ENCODE results near the gene CBLL2.

Gene CBLL2, protein sequence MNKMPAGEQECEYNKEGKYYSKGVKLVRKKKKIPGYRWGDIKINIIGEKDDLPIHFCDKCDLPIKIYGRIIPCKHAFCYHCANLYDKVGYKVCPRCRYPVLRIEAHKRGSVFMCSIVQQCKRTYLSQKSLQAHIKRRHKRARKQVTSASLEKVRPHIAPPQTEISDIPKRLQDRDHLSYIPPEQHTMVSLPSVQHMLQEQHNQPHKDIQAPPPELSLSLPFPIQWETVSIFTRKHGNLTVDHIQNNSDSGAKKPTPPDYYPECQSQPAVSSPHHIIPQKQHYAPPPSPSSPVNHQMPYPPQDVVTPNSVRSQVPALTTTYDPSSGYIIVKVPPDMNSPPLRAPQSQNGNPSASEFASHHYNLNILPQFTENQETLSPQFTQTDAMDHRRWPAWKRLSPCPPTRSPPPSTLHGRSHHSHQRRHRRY

DNA sequence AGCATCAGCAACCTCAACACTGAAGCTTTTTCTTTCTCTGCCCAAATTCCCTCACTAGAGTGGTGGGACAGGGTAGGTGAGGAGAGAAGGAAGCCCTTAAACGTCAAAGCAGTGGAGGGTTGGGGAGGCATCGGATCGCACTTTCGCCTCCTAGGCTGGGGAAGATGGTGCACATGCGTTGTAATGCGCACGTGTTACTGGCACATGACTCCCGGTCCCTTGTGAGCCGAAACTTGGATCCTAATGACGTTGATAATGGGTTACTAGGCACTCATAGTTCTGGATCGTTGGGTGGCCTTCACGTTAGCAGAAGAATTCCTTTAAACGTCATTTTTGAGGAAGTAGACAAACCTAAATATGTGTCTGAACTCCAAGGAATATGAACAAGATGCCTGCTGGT, at the start of gene CBLL2:
Gene CBLL2, plus strand, starts transcription at position 301 of the 400 bp plus-strand sequence. Its CDS starts 79 bp downstream, at position 380.
- TF ChIP-seq, protein P1, sequence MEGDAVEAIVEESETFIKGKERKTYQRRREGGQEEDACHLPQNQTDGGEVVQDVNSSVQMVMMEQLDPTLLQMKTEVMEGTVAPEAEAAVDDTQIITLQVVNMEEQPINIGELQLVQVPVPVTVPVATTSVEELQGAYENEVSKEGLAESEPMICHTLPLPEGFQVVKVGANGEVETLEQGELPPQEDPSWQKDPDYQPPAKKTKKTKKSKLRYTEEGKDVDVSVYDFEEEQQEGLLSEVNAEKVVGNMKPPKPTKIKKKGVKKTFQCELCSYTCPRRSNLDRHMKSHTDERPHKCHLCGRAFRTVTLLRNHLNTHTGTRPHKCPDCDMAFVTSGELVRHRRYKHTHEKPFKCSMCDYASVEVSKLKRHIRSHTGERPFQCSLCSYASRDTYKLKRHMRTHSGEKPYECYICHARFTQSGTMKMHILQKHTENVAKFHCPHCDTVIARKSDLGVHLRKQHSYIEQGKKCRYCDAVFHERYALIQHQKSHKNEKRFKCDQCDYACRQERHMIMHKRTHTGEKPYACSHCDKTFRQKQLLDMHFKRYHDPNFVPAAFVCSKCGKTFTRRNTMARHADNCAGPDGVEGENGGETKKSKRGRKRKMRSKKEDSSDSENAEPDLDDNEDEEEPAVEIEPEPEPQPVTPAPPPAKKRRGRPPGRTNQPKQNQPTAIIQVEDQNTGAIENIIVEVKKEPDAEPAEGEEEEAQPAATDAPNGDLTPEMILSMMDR (IDR thresholded peaks at IDR 0.05; ENCODE audit: low read depth, low read length), result no peak
- no peak within 1 kb of the TSS for H3K4me3 ChIP-seq (ENCODE audit: low read depth, low read length)
- no peaks in the 10 kb centered on the region for H3K9me3 ChIP-seq (ENCODE audit: severe bottlenecking)
- no peak for DNase-seq
- no peaks in the 10 kb centered on the region for H3K36me3 ChIP-seq
- peaks cover 19% of the 10 kb centered on the region for H3K27me3 ChIP-seq (ENCODE audit: insufficient read depth, low read depth, severe bottlenecking)
- H3K27ac ChIP-seq, result no peak within 1 kb of the TSS

DNA sequence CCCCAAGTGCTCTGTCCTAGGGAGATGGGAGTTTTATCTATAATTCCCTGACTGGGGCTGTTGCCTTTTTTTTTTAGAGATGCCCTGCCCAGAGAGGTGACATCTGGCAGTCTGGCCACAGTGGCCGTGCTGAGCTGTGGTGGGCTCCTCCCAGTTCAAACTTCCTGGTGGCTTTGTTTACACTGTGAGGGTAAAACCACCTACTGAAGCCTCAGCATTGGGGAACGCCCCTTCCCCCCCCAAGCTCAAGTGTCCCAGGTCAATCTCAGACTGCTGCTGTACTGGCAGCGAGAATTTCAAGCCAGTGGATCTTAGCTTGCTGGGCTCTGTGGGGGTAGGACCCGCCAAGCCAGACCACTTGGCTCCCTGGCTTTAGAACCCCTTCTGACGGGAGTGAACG, 38.3 kb upstream of the CBLL2 start:
- no peaks in the 10 kb centered on the region for H3K9me3 ChIP-seq (ENCODE audit: severe bottlenecking)
- DNase-seq, result peak; percentile 12
- no peaks in the 10 kb centered on the region for H3K36me3 ChIP-seq
- TF ChIP-seq, protein P1 (IDR thresholded peaks at IDR 0.05; ENCODE audit: low read depth, low read length), result no peak
- H3K4me3 ChIP-seq (ENCODE audit: low read depth, low read length), result no peak overlapping the region
- H3K27ac ChIP-seq, result no peak overlapping the region
- H3K27me3 ChIP-seq (ENCODE audit: insufficient read depth, low read depth, severe bottlenecking), result peaks cover 6% of the 10 kb centered on the region

DNA sequence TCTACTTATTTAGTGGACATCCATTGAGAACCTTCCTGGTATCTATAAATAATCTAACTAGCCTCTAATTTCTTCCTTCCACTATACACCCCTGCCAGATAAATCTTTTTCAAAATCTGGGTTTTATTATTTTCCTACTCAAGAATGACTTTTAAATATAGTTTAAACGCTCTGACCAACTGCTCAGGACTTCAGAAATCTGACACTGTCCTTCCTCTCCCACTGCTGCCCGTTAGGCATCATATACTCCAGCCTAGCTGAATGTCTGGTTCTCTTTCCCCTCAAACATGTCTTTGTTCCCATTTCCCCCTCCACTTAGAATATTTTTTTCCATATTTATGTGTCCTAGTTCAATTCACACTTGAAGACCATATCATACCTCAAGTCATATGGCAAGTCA, 35.2 kb upstream of the CBLL2 start:
- no peaks in the 10 kb centered on the region for H3K36me3 ChIP-seq
- DNase-seq, result no peak
- H3K27me3 ChIP-seq (ENCODE audit: insufficient read depth, low read depth, severe bottlenecking), result peaks cover 4% of the 10 kb centered on the region
- H3K4me3 ChIP-seq (ENCODE audit: low read depth, low read length), result no peak overlapping the region
- TF ChIP-seq, protein P1 (IDR thresholded peaks at IDR 0.05; ENCODE audit: low read depth, low read length), result no peak
- no peaks in the 10 kb centered on the region for H3K9me3 ChIP-seq (ENCODE audit: severe bottlenecking)
- H3K27ac ChIP-seq, result no peak overlapping the region

DNA sequence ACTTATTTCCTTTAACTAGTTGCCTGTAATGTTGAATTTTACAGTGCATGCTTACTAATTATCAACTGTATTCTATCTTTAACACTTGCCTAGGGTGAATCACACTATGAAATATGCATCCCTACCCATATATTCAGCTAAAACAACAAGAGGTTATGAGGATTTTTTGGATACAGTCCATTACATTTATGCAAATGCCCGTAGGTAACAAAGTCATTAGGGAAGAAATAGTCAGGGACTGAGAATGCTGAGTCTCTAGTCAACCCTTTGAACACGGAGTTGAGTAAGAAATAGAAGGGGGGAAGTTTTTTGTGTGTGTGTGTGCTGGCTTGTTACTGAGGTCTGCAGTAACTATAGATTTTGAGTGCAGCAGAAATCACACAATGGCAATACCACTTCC, 26.1 kb upstream of the CBLL2 start:
- Histone ChIP-seq H3K9me3 (ENCODE audit: severe bottlenecking) (no peaks in the 10 kb centered on the region), H3K4me3 (ENCODE audit: low read depth, low read length) (no peak overlapping the region), H3K36me3 (no peaks in the 10 kb centered on the region), H3K27me3 (ENCODE audit: insufficient read depth, low read depth, severe bottlenecking) (no peaks in the 10 kb centered on the region), H3K27ac (no peak overlapping the region)
- TF ChIP-seq, protein P1 (IDR thresholded peaks at IDR 0.05; ENCODE audit: low read depth, low read length), result no peak
- no peak for DNase-seq

DNA sequence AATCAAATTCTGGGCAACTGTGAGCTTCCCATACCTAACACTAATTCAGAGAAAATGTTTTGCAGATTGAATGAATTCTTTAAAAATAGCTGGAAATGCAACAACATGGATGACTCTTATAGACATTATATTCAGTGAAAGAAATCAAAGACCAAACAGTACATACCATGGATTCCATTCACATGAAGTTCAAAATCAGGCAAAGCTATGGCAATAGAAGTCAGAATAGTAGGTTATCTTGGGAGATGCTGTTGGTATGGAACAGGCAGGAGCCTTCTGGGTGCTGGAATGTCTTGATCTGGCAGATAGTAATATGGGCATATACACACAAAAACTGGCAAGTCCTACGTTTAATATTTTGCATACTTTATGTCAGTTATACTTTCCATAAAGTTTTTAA, 25.5 kb upstream of the CBLL2 start:
- no peaks in the 10 kb centered on the region for H3K36me3 ChIP-seq
- no peaks in the 10 kb centered on the region for H3K27me3 ChIP-seq (ENCODE audit: insufficient read depth, low read depth, severe bottlenecking)
- no peak for DNase-seq
- H3K27ac ChIP-seq, result no peak overlapping the region
- no peaks in the 10 kb centered on the region for H3K9me3 ChIP-seq (ENCODE audit: severe bottlenecking)
- no peak overlapping the region for H3K4me3 ChIP-seq (ENCODE audit: low read depth, low read length)
- TF ChIP-seq, protein P1 (IDR thresholded peaks at IDR 0.05; ENCODE audit: low read depth, low read length), result no peak

All from WERI-Rb-1 (cell line).